Stimulated activated CD4-positive, alpha-beta T cell treated with anti-CD3 and anti-CD28 coated beads, Interleukin-12 subunit alpha, Interleukin-12 subunit beta, amount 100 ng/mL, for 48 hours (primary cell): Measurements from ENCODE around the gene ZNF655.

Experiments used
- DNase-seq, 3 donors: peaks; one replicate each; pipeline ENCODE4 v3.0.0-alpha.2; 2020; ENCODE audit warnings: low read depth in 2 of 3, low spot score in 1 of 3

Gene ZNF655

GRCh38 chr7:99605527-99605926 is 47.1 kb downstream of the ZNF655 start:
- DNase-seq = no peak

GRCh38 chr7:99606531-99606930 is 48.1 kb downstream of the ZNF655 start:
- no peak for DNase-seq

GRCh38 chr7:99607548-99607947 is 49.1 kb downstream of the ZNF655 start:
- no peak for DNase-seq

DNA sequence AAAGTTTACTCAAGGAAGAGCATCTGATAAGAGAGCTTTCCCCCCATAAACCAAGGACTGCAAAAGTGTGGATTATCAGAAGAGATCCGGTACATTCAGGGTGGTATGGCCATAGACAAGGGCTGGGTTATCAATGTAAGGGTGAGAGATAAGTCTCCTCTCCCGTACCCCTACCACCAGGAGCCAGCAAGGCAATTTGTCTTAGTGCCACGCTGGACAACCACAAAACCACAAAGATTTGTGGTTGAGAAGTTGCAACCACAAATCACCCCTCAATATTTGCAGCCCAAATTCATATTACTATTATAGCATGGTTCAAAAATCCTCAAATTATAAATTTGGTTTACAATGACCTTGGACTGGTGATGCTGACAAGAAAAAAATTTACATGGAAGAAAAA is 56.1 kb downstream of the ZNF655 start:
- DNase-seq = no peak

DNA sequence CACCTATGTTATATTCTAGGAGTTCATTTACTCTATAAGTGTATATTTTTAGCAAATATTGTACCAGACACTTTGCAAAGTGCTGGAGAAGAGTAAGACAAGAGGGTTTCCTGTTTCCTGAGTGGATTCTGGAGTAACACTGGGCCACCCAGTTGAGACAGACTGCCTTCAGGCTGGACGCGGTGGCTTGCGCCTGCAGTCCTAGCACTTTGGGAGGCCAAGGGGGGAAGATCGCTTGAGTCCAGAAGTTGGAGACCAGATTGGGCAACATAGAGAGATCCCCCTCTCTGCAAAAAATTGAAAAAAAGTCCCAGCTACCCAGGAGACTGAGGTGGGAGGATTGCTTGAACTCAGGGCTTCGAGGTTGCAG is 57.5 kb downstream of the ZNF655 start:
- no peak for DNase-seq

DNA sequence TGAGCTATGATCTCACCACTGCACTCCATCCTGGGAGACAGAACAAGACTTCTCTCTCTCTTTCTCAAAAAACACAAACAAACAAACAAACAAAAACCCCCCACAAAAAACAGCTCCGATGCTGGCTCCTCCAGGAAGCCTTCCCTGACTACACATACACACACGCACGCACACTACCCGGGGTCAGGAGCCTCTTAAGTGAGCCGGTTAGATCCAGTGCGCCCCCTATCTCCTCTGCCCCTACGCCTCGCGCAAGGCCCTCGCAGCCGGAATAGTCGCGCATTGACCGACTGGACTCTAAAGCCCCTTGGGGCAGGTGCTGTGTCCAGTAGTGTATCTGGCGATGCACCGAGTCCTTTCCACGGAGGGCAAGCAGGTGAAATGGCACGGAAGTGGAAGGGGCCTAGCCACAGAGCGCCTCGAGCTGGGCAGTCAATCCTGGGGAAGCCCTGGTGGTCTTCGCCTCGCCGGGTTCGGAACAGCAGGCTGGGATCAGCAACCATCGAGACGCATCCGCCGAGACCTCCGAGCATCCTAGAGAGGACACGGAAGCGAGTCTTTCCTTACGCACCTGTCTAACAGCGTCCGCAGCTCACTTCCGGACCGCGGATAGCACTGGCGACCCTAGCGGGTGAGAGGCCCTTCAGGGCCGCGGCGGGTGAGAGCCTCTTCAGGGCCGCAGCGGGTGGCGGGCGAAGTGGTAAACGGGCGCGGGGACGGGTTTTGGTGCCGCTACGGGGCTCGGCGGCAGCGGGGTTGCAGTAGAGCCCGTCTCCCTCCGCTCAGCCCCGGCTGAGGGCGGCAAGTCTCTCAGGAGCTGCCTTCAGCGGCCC is 58.1 kb downstream of the ZNF655 start, which contains the start of gene ZSCAN25:
ZSCAN25 (plus strand) TSS at position 588 of the 833 bp plus-strand sequence. CDS start 2,661 bp downstream, outside the sequence.
- DNase-seq = peak; percentile 81 to 85 (median 82)

- DNase-seq = no peak
Observed at GRCh38 chr7:99617192-99617781, 58.8 kb downstream of the ZNF655 start.

GRCh38 chr7:99618726-99619125 is 60.3 kb downstream of the ZNF655 start:
- no peak for DNase-seq

- no peak for DNase-seq
Observed at GRCh38 chr7:99619571-99620130, 61.2 kb downstream of the ZNF655 start.

GRCh38 chr7:99621271-99621670 is 62.8 kb downstream of the ZNF655 start:
- DNase-seq = no peak

DNA sequence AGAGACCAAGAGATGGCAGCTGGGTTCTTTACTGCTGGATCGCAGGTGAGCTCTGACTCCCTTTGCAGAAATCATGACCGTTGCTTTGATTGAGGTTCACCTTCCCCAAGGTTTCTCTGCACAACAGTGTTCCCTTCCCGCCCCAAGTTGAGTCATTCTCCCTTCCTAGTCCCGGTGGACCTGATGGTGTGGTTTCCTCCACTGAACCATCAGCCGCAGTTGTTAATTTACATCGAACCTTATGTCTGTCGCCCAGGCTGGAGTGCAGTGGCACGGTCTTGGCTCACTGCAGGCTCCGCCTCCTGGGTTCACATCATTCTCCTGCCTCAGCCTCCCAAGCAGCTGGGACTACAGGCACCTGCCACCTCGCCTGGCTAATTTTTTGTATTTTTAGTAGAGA is 64.2 kb downstream of the ZNF655 start:
- DNase-seq = no peak

GRCh38 chr7:99623091-99623693 is 64.8 kb downstream of the ZNF655 start:
- DNase-seq = peak in 1 of 3 donors; percentile 17

GRCh38 chr7:99623702-99624447 is 65.4 kb downstream of the ZNF655 start:
- DNase-seq = peak; percentile 31 to 41 (median 40)

DNA sequence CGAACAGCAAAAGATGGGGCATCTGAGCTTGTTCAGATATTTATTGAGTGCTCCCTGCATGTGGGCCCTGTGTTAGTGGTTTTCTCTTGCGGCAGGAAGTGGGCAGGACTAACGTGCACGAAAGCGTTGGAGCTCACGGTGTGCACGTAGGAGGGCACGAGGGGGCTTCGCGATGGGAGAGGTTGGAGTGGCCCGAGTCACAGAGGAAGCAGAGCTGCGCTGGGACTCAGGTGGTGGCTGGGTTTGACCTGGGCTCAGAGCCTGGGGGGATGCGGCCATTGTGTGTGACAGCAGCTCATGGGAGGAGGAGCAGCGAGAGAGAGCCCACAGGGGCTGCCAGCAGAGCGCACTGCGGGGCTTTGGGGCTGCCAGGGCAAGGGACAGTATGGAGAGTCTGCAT is 66.0 kb downstream of the ZNF655 start:
- peak; percentile 51 to 63 (median 51) for DNase-seq

GRCh38 chr7:99625321-99625720 is 66.9 kb downstream of the ZNF655 start:
- DNase-seq = no peak

- no peak for DNase-seq
Observed at GRCh38 chr7:99625961-99626360, 67.5 kb downstream of the ZNF655 start.
